ENCODE measurements around the gene CCDC102A.

CCDC102A gene

DNA sequence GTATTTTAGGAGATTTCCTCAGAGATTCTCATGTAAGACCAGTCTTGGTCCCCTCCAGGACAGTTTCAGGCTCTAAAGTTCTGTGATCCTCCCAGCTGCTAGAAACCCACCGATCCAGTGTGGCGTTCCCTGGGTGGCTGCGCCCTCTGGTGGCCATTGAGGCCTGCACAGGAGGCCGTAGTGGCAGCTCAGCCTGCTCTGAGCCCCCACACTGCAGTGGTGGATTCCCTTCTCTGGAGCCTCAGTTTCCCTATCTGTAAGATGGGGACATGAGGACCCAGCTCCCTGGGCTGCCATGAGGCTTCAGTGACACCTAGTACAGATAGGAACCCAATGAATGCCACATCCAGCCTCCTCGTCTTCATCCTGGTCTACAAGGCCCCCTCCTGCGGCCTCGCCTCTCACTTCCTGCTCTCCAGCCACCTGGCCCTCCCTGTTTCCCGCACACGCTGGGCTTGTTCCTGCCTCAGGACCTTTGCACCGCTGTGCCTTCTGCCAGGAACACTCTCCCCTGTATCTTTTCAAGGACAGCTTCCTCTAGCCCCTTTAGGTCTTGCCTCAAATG, 16.5 kb downstream of the CCDC102A start (continued):
- TF ChIP-seq ZNF585B (tag by site-specific recombination; IDR thresholded peaks at IDR 0.05) (no peak), ZNF18 (tag by site-specific recombination; IDR thresholded peaks at IDR 0.05) (no peak), ZNF2 (tag by site-specific recombination; IDR thresholded peaks at IDR 0.05) (no peak), ZNF324 (tag by site-specific recombination; IDR thresholded peaks at IDR 0.05) (no peak), ZNF639 (tag by site-specific recombination; IDR thresholded peaks at IDR 0.05) (no peak), ZNF701 (tag by site-specific recombination; IDR thresholded peaks at IDR 0.05) (no peak), ZNF311 (tag by site-specific recombination; IDR thresholded peaks at IDR 0.05; ENCODE audit: borderline replicate concordance) (no peak), ZNF610 (tag by site-specific recombination; IDR thresholded peaks at IDR 0.05; ENCODE audit: borderline replicate concordance) (no peak), CTCF (tag by site-specific recombination; IDR thresholded peaks at IDR 0.05) (peak; percentile 85), ZSCAN30 (tag by site-specific recombination; IDR thresholded peaks at IDR 0.05) (0 out of 2 replicates have a peak, but pooled peaks have one; percentile 28), ZBTB17 (tag by site-specific recombination; IDR thresholded peaks at IDR 0.05) (peak; percentile 78), ZSCAN16 (tag by site-specific recombination; IDR thresholded peaks at IDR 0.05) (no peak), ZNF664 (tag by site-specific recombination; IDR thresholded peaks at IDR 0.05) (no peak), ZNF121 (tag by site-specific recombination; IDR thresholded peaks at IDR 0.05) (no peak), ZNF670 (tag by site-specific recombination; IDR thresholded peaks at IDR 0.05; ENCODE audit: low read depth) (no peak), ZNF202 (tag by site-specific recombination; IDR thresholded peaks at IDR 0.05; ENCODE audit: borderline replicate concordance) (no peak), ZNF654 (tag by site-specific recombination; IDR thresholded peaks at IDR 0.05; ENCODE audit: low read depth) (peak; percentile 68), PATZ1 (tag by site-specific recombination; IDR thresholded peaks at IDR 0.05) (no peak), ZNF426 (tag by site-specific recombination; IDR thresholded peaks at IDR 0.05) (no peak), ZBTB48 (tag by site-specific recombination; IDR thresholded peaks at IDR 0.05) (no peak), ZNF184 (tag by site-specific recombination; IDR thresholded peaks at IDR 0.05) (no peak), ZNF174 (tag by site-specific recombination; IDR thresholded peaks at IDR 0.05) (no peak), SP7 (tag by site-specific recombination; IDR thresholded peaks at IDR 0.05) (0 out of 2 replicates have a peak, but pooled peaks have one; percentile 25), BCL6B (tag by site-specific recombination; IDR thresholded peaks at IDR 0.05) (no peak), ZNF366 (tag by site-specific recombination; conservative IDR thresholded peaks at IDR 0.05) (no peak)
- TF ChIP-seq, protein P1, sequence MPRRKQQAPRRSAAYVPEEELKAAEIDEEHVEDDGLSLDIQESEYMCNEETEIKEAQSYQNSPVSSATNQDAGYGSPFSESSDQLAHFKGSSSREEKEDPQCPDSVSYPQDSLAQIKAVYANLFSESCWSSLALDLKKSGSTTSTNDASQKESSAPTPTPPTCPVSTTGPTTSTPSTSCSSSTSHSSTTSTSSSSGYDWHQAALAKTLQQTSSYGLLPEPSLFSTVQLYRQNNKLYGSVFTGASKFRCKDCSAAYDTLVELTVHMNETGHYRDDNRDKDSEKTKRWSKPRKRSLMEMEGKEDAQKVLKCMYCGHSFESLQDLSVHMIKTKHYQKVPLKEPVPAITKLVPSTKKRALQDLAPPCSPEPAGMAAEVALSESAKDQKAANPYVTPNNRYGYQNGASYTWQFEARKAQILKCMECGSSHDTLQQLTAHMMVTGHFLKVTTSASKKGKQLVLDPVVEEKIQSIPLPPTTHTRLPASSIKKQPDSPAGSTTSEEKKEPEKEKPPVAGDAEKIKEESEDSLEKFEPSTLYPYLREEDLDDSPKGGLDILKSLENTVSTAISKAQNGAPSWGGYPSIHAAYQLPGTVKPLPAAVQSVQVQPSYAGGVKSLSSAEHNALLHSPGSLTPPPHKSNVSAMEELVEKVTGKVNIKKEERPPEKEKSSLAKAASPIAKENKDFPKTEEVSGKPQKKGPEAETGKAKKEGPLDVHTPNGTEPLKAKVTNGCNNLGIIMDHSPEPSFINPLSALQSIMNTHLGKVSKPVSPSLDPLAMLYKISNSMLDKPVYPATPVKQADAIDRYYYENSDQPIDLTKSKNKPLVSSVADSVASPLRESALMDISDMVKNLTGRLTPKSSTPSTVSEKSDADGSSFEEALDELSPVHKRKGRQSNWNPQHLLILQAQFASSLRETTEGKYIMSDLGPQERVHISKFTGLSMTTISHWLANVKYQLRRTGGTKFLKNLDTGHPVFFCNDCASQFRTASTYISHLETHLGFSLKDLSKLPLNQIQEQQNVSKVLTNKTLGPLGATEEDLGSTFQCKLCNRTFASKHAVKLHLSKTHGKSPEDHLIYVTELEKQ (tag by site-specific recombination; IDR thresholded peaks at IDR 0.05; ENCODE audit: borderline replicate concordance): no peak
- TF ChIP-seq, protein P2, sequence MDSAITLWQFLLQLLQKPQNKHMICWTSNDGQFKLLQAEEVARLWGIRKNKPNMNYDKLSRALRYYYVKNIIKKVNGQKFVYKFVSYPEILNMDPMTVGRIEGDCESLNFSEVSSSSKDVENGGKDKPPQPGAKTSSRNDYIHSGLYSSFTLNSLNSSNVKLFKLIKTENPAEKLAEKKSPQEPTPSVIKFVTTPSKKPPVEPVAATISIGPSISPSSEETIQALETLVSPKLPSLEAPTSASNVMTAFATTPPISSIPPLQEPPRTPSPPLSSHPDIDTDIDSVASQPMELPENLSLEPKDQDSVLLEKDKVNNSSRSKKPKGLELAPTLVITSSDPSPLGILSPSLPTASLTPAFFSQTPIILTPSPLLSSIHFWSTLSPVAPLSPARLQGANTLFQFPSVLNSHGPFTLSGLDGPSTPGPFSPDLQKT (IDR thresholded peaks at IDR 0.05; ENCODE audit: borderline replicate concordance, low read depth, low read length): no peak

Data from HEK293 (cell line).